Caco-2 (cell line): Measurements from ENCODE around the gene ZDHHC11B. TPM values are rescaled to one million over a fixed set of nuclear protein-coding genes. Genes with fewer than 3 reads are reported as not detected.

ENCODE experiments used
- BruUV-seq: library from RNA; stranded (reverse); fragments of 400-500 nt; replicated peaks from 2 replicates; lab custom pipeline; 2021; lab: Mats Ljungman, UMichigan
- CTCF ChIA-PET: fragments of 300-600 bp; sonication (Branson Sonifier 250); formaldehyde crosslinking; loops from one replicate; lab custom pipeline; 2022; ENCODE audit warnings: antibody characterized with exemption; lab: Charles Lee
- POLR2A ChIA-PET: fragments of 300-600 bp; sonication (Branson Sonifier 250); formaldehyde crosslinking; loops from one replicate; lab custom pipeline; 2022; ENCODE audit warnings: antibody characterized with exemption; lab: Charles Lee
- DNase-seq, 2 experiments: peaks; one replicate each; pipeline versions ENCODE4 v3.0.0 to v3.0.0-alpha.2; 2020 to 2022
- H3K27me3 ChIP-seq: replicated peaks from 2 replicates; pipeline ENCODE4 v1.6.0; 2011; ENCODE audit warnings: low read length; ENCODE audit not compliant: control insufficient read depth, insufficient read depth
- H3K36me3 ChIP-seq: 2 replicates; pipeline ENCODE4 v1.5.1; 2011; ENCODE audit warnings: low read length; ENCODE audit not compliant: control insufficient read depth, insufficient read depth
- H3K4me1 ChIP-seq: fragments of 250-450 bp; sonication (Bioruptor Pico); 2 replicates; pipeline ENCODE4 v1.5.1; 2020; ENCODE audit warnings: mild to moderate bottlenecking
- H3K4me3 ChIP-seq: 2 replicates; pipeline ENCODE4 v1.5.1; 2011; ENCODE audit warnings: low read depth, mild to moderate bottlenecking, control low read depth, low read length
- H3K9me3 ChIP-seq: fragments of 250-450 bp; sonication (Bioruptor Pico); 2 replicates; pipeline ENCODE4 v1.5.1; 2020; ENCODE audit warnings: mild to moderate bottlenecking, moderate library complexity
- H3K27ac Mint-ChIP-seq: one replicate; pipeline ENCODE4 v1.8.0; 2022; ENCODE audit warnings: mixed read lengths; ENCODE audit not compliant: unreplicated experiment
- H3K27me3 Mint-ChIP-seq: one replicate; pipeline ENCODE4 v1.8.0; 2022; ENCODE audit warnings: mixed read lengths; ENCODE audit not compliant: insufficient read depth, unreplicated experiment
- H3K36me3 Mint-ChIP-seq: one replicate; pipeline ENCODE4 v1.8.0; 2022; ENCODE audit warnings: mild to moderate bottlenecking, mixed read lengths; ENCODE audit not compliant: insufficient read depth, unreplicated experiment
- H3K4me1 Mint-ChIP-seq: one replicate; pipeline ENCODE4 v1.8.0; 2022; ENCODE audit warnings: low read depth, mixed read lengths; ENCODE audit not compliant: unreplicated experiment
- H3K4me3 Mint-ChIP-seq: one replicate; pipeline ENCODE4 v1.8.0; 2022; ENCODE audit warnings: mild to moderate bottlenecking, moderate library complexity, mixed read lengths; ENCODE audit not compliant: unreplicated experiment
- H3K9me3 Mint-ChIP-seq: one replicate; pipeline ENCODE4 v1.8.0; 2022; ENCODE audit warnings: mixed read lengths; ENCODE audit not compliant: unreplicated experiment
- intact Hi-C: fragments of 100-400 bp; cut with micrococcal nuclease; formaldehyde crosslinking; loops from one replicate; pipeline ENCODE4 v1.10.0; 2022; ENCODE audit not compliant: unreplicated experiment
- total RNA-seq: library from RNA; stranded (reverse); gene quantifications from 2 replicates; pipeline ENCODE4 v1.2.3, GENCODE V29; 2022
- TF ChIP-seq, protein P1 (sequence below), 2 experiments: fragments of 200-600 bp in 1 of 2; IDR thresholded peaks; 1 replicate in 1 of 2; 2 replicates in 1 of 2; pipeline versions ENCODE4 v1.5.1 to v1.8.0; 2011 to 2022; ENCODE audit warnings: antibody characterized with exemption in 1 of 2, control low read depth in 1 of 2, inconsistent platforms in 1 of 2, low read depth in 1 of 2, low read length in 1 of 2, mild to moderate bottlenecking in 1 of 2, moderate library complexity in 1 of 2; ENCODE audit not compliant: insufficient read depth in 1 of 2, severe bottlenecking in 1 of 2, unreplicated experiment in 1 of 2

Gene ZDHHC11B
- total RNA-seq, 1 experiment from 2014 or later, result 1.00 TPM

DNA sequence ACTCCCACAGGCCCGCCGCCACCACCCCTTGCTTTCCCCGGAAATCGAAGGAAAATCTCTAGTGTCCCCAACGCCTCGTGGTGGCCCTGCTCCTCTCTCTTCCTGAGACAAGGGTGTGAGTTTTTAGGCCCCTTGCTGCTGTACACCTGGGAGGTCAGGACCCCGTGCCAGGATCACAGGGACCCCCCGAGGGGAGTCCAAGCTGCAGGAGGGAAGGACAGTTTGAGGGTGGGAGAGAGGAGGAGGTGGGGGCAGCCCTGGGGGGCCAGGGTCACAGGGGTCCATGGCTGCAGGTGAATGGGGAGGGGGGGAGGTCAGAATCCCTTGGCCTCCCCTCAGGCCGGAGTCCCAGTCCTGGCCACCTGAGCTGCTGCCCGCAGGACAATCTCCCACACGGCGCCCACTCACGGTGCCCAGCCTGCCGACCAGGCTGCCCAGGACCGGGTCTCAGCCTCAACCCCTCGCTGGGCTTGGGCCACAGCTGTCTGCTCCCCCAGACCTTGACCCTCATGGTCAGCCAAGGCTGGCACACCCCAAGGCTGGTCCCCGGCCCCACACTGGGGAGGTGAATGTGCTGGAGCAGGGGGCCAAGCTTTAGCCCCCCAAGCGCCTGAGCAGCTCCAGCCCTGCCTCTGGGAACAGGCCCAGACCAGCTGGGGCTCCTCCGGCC lies 111.2 kb downstream of the ZDHHC11B start:
- no peaks in the 10 kb centered on the region for H3K27me3 Mint-ChIP-seq
- POLR2A ChIA-PET, result interaction anchor here (0.6 kb wide), 1 partner anchor 166 kb away, joined by 3 read pairs; no protein-coding TSS in a partner anchor
- no TSS peak for BruUV-seq
- no peak overlapping the region for H3K4me3 Mint-ChIP-seq
- Histone ChIP-seq H3K9me3 (no peaks in the 10 kb centered on the region), H3K4me3 (no peak overlapping the region), H3K4me1 (peaks cover 14% of the 10 kb centered on the region), H3K36me3 (no peaks in the 10 kb centered on the region), H3K27me3 (no peaks in the 10 kb centered on the region; the same call in 1 of the 2 replicates)
- no peak for DNase-seq
- H3K4me1 Mint-ChIP-seq, result no peaks in the 10 kb centered on the region
- peak overlapping the region; percentile 59 for H3K27ac Mint-ChIP-seq
- TF ChIP-seq, protein P1, sequence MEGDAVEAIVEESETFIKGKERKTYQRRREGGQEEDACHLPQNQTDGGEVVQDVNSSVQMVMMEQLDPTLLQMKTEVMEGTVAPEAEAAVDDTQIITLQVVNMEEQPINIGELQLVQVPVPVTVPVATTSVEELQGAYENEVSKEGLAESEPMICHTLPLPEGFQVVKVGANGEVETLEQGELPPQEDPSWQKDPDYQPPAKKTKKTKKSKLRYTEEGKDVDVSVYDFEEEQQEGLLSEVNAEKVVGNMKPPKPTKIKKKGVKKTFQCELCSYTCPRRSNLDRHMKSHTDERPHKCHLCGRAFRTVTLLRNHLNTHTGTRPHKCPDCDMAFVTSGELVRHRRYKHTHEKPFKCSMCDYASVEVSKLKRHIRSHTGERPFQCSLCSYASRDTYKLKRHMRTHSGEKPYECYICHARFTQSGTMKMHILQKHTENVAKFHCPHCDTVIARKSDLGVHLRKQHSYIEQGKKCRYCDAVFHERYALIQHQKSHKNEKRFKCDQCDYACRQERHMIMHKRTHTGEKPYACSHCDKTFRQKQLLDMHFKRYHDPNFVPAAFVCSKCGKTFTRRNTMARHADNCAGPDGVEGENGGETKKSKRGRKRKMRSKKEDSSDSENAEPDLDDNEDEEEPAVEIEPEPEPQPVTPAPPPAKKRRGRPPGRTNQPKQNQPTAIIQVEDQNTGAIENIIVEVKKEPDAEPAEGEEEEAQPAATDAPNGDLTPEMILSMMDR (IDR thresholded peaks at IDR 0.05; ENCODE audit: insufficient read depth in 1 of 2, low read depth in 1 of 2, low read length in 1 of 2, severe bottlenecking in 1 of 2, unreplicated experiment in 1 of 2), result no peak
- H3K36me3 Mint-ChIP-seq, result peaks cover 54% of the 10 kb centered on the region
- H3K9me3 Mint-ChIP-seq, result no peaks in the 10 kb centered on the region
- CTCF ChIA-PET, result no interaction called here
- intact Hi-C loops, result loop anchor here (5.0 kb wide), 1 partner anchor 149 kb away; no protein-coding TSS in a partner anchor

DNA sequence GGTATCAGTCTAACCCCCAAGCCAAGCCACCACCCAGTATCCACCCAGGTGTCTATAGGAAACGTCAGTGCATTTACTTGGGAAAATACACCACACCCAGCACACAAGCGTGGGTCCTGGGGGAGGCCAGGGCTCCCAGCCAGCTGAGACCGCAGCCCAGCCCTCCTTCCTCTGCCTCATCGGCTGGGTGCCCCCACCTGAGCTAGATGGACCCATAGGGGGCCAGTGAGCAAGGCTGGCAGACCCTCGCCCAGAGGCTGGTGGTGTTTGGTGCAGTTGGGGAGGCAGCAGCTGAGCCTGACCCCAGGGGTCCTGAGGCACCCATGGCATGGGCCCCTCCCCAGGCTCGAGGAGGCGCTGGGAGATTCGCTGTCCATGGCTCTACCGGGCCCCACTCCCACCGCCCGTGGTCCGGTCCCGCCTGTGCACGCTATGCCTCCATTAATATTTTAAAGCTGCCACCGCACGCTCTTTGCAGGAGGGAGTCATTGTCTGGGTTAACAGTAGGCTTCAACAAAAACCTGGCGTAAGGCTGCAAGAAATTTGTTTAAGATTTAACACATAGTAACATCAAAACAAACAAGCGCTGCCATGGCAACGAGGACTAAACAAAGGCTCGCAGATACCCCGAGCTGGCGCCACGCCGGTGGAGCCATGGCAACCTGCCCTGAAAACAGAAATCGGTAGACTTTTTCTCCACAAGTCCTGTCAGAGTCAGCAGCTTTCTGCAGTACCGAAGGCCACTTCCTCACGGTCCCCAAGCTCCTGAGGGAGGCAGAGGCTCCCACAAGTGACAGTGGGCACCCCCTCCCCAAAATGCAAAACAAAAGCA lies 112.0 kb downstream of the ZDHHC11B start:
- Histone ChIP-seq H3K4me1 (peaks cover 14% of the 10 kb centered on the region), H3K4me3 (no peak overlapping the region), H3K9me3 (no peaks in the 10 kb centered on the region), H3K27me3 (no peaks in the 10 kb centered on the region; the same call in 1 of the 2 replicates), H3K36me3 (no peaks in the 10 kb centered on the region)
- ChIA-PET CTCF (interaction anchor here (0.6 kb wide), 1 partner anchor 226 kb away, joined by 3 read pairs; no protein-coding TSS in a partner anchor), POLR2A (no interaction called here)
- no peaks in the 10 kb centered on the region for H3K4me1 Mint-ChIP-seq
- no peaks in the 10 kb centered on the region for H3K27me3 Mint-ChIP-seq
- peaks cover 53% of the 10 kb centered on the region for H3K36me3 Mint-ChIP-seq
- intact Hi-C loops, result loop anchor here (5.0 kb wide), 1 partner anchor 150 kb away; no protein-coding TSS in a partner anchor
- TF ChIP-seq, protein P1 (IDR thresholded peaks at IDR 0.05; ENCODE audit: insufficient read depth in 1 of 2, low read depth in 1 of 2, low read length in 1 of 2, severe bottlenecking in 1 of 2, unreplicated experiment in 1 of 2), result no peak
- peak overlapping the region; percentile 59 for H3K27ac Mint-ChIP-seq
- H3K4me3 Mint-ChIP-seq, result no peak overlapping the region
- no TSS peak for BruUV-seq
- peak; percentile 72 to 73 for DNase-seq
- no peaks in the 10 kb centered on the region for H3K9me3 Mint-ChIP-seq
